WTC11 (cell line): ENCODE results near the gene C16orf74. TPM values are rescaled to one million over a fixed set of nuclear protein-coding genes. Genes with fewer than 3 reads are reported as not detected.

Source experiments
- ATAC-seq: fragments of 200-7000 bp; cut with Tn5 transposase; 2 replicates; pipeline ENCODE4 v1.10.0; 2021; ENCODE audit warnings: mild to moderate bottlenecking, moderate library complexity
- CTCF ChIA-PET: fragments of 300-600 bp; sonication (Branson Sonifier 250); formaldehyde crosslinking; loops from one replicate; lab custom pipeline; 2021; ENCODE audit warnings: antibody characterized with exemption; lab: Charles Lee
- POLR2A ChIA-PET: fragments of 350-600 bp; sonication (Branson Sonifier 250); formaldehyde crosslinking; loops from one replicate; lab custom pipeline; 2021; ENCODE audit warnings: antibody characterized with exemption; lab: Charles Lee
- DNase-seq: peaks from one replicate; pipeline ENCODE4 v3.0.0; 2021; ENCODE audit warnings: low spot score
- H3K27ac Mint-ChIP-seq: 2 replicates; pipeline ENCODE4 v1.8.0; 2021; ENCODE audit warnings: mixed read lengths
- H3K27me3 Mint-ChIP-seq: 2 replicates; pipeline ENCODE4 v1.8.0; 2021; ENCODE audit warnings: low read depth, mild to moderate bottlenecking, moderate library complexity, mixed read lengths
- H3K36me3 Mint-ChIP-seq: 2 replicates; pipeline ENCODE4 v1.8.0; 2021; ENCODE audit warnings: mixed read lengths
- H3K4me1 Mint-ChIP-seq: 2 replicates; pipeline ENCODE4 v1.8.0; 2022; ENCODE audit warnings: mixed read lengths
- H3K4me3 Mint-ChIP-seq: 2 replicates; pipeline ENCODE4 v1.8.0; 2021; ENCODE audit warnings: mild to moderate bottlenecking, moderate library complexity, mixed read lengths
- H3K9me3 Mint-ChIP-seq: 2 replicates; pipeline ENCODE4 v1.8.0; 2021; ENCODE audit warnings: mixed read lengths
- ARID4B ChIP-seq: sonication (generic); formaldehyde crosslinking; IDR thresholded peaks from 2 replicates; pipeline ENCODE4 v1.8.0; 2023; ENCODE audit warnings: missing genetic modification reagents, mild to moderate bottlenecking, borderline replicate concordance
- ATF6 ChIP-seq: sonication (generic); formaldehyde crosslinking; IDR thresholded peaks from 2 replicates; pipeline ENCODE4 v1.8.1; 2023; ENCODE audit warnings: mild to moderate bottlenecking, missing genetic modification reagents
- CREB1 ChIP-seq: sonication (generic); formaldehyde crosslinking; IDR thresholded peaks from 2 replicates; pipeline ENCODE4 v1.8.0; 2023; ENCODE audit warnings: mild to moderate bottlenecking, missing genetic modification reagents
- E2F4 ChIP-seq: sonication (generic); formaldehyde crosslinking; IDR thresholded peaks from 2 replicates; pipeline ENCODE4 v1.8.1; 2022; ENCODE audit warnings: low read depth, mild to moderate bottlenecking, moderate library complexity, missing genetic modification reagents, borderline replicate concordance
- ELF4 ChIP-seq: sonication (generic); formaldehyde crosslinking; IDR thresholded peaks from 2 replicates; pipeline ENCODE4 v1.8.1; 2022; ENCODE audit warnings: low read depth, mild to moderate bottlenecking, moderate library complexity, missing genetic modification reagents
- ESRRA ChIP-seq: sonication (generic); formaldehyde crosslinking; IDR thresholded peaks from 2 replicates; pipeline ENCODE4 v1.8.1; 2022; ENCODE audit warnings: mild to moderate bottlenecking, missing genetic modification reagents, borderline replicate concordance
- ETV6 ChIP-seq: sonication (generic); formaldehyde crosslinking; IDR thresholded peaks from 2 replicates; pipeline ENCODE4 v1.8.1; 2022; ENCODE audit warnings: mild to moderate bottlenecking, missing genetic modification reagents
- FOXP4 ChIP-seq: sonication (generic); formaldehyde crosslinking; IDR thresholded peaks from 2 replicates; pipeline ENCODE4 v1.8.0; 2022; ENCODE audit warnings: mild to moderate bottlenecking, missing genetic modification reagents
- JAZF1 ChIP-seq: fragments of 250-450 bp; sonication (Bioruptor Pico); IDR thresholded peaks from 2 replicates; pipeline ENCODE4 v1.9.0; 2021; ENCODE audit warnings: moderate library complexity, mild to moderate bottlenecking, inconsistent platforms
- OVOL2 ChIP-seq: fragments of 250-450 bp; sonication (Bioruptor Pico); IDR thresholded peaks from 2 replicates; pipeline ENCODE4 v1.9.0; 2021; ENCODE audit warnings: mild to moderate bottlenecking, borderline replicate concordance
- PRDM15 ChIP-seq: sonication (generic); formaldehyde crosslinking; IDR thresholded peaks from 2 replicates; pipeline ENCODE4 v1.8.0; 2022; ENCODE audit warnings: missing genetic modification reagents
- PREB ChIP-seq: sonication (generic); formaldehyde crosslinking; IDR thresholded peaks from 2 replicates; pipeline ENCODE4 v1.8.1; 2022; ENCODE audit warnings: mild to moderate bottlenecking, missing genetic modification reagents, moderate library complexity, borderline replicate concordance
- total RNA-seq: library from RNA; stranded (reverse); gene quantifications from 3 replicates; pipeline ENCODE4 v1.2.3, GENCODE V29; 2021

Gene C16orf74
- total RNA-seq, 1 experiment from 2014 or later = 8.3 TPM

- no peak for TF ChIP-seq ARID4B (CRISPR knock-in tag)
- TF ChIP-seq OVOL2 (CRISPR knock-in tag) = no peak
- no peak for TF ChIP-seq FOXP4 (CRISPR knock-in tag)
- TF ChIP-seq ATF6 (CRISPR knock-in tag) = no peak
- no peak for TF ChIP-seq ETV6 (CRISPR knock-in tag)
- TF ChIP-seq JAZF1 (CRISPR knock-in tag) = no peak
Measured at GRCh38 chr16:85778873-85779272, 28.0 kb upstream of the C16orf74 start (continued).

GRCh38 chr16:85777583-85778310 lies 26.9 kb upstream of the C16orf74 start:
- H3K36me3 Mint-ChIP-seq = peaks cover 40% of the 10 kb centered on the region
- H3K9me3 Mint-ChIP-seq = no peaks in the 10 kb centered on the region
- H3K27me3 Mint-ChIP-seq = no peaks in the 10 kb centered on the region
- no peak for TF ChIP-seq PRDM15 (CRISPR knock-in tag)
- TF ChIP-seq E2F4 (CRISPR knock-in tag) = no peak
- TF ChIP-seq ESRRA = no peak
- TF ChIP-seq CREB1 (CRISPR knock-in tag) = no peak
- no peak for TF ChIP-seq PREB (CRISPR knock-in tag)
- TF ChIP-seq ATF6 (CRISPR knock-in tag) = no peak
- TF ChIP-seq ELF4 (CRISPR knock-in tag) = no peak
- ChIA-PET POLR2A (no interaction called here), CTCF (interaction anchor here (0.7 kb wide), 1 partner anchor 9 kb away, joined by 3 read pairs; no protein-coding TSS in a partner anchor)
- ATAC-seq = no peak
- no peak overlapping the region for H3K27ac Mint-ChIP-seq
- no peaks in the 10 kb centered on the region for H3K4me1 Mint-ChIP-seq
- H3K4me3 Mint-ChIP-seq = no peak overlapping the region
- no peak for DNase-seq
